Loucy (cell line): ENCODE results near the gene SLC7A4.

Experiments
- CTCF ChIP-seq: fragments of 200-600 bp; sonication (generic); conservative IDR thresholded peaks from 2 replicates; pipeline ENCODE4 v1.5.1; 2014; ENCODE audit warnings: mild to moderate bottlenecking, antibody characterized with exemption, low read length
- EZH2phosphoT487 ChIP-seq: fragments of 200-600 bp; IDR thresholded peaks from 2 replicates; pipeline ENCODE4 v1.6.1; 2018; ENCODE audit warnings: antibody characterized with exemption, mild to moderate bottlenecking, moderate library complexity, borderline replicate concordance

- TF ChIP-seq CTCF: no peak
- no peak for TF ChIP-seq EZH2phosphoT487
Measured at GRCh38 chr22:21030621-21031544, 1.5 kb downstream of the SLC7A4 start.
